Muscle layer of duodenum (tissue), 2 donors: Measurements from ENCODE around the gene ITPR2.

Experiments
- H3K27ac ChIP-seq: one replicate; pipeline ENCODE4 v1.7.0; 2013; ENCODE audit warnings: mild to moderate bottlenecking, low read length
- H3K27me3 ChIP-seq: one replicate; pipeline ENCODE4 v1.7.0; 2013; ENCODE audit warnings: low read depth, mild to moderate bottlenecking, control low read depth, low read length
- H3K36me3 ChIP-seq, 2 donors: one replicate each; pipeline ENCODE4 v1.7.0; 2013; ENCODE audit warnings: low read length in 2 of 2, control low read depth in 1 of 2, mild to moderate bottlenecking in 1 of 2; ENCODE audit not compliant: insufficient read depth in 2 of 2, control insufficient read depth in 1 of 2
- H3K4me1 ChIP-seq, 2 donors: one replicate each; pipeline ENCODE4 v1.7.0; 2013; ENCODE audit warnings: low read length in 2 of 2, mild to moderate bottlenecking in 2 of 2, control low read depth in 1 of 2, moderate library complexity in 1 of 2; ENCODE audit not compliant: insufficient read depth in 2 of 2, control insufficient read depth in 1 of 2
- H3K4me3 ChIP-seq, 2 donors: one replicate each; pipeline ENCODE4 v1.7.0; 2013; ENCODE audit warnings: low read length in 2 of 2, low read depth in 1 of 2, mild to moderate bottlenecking in 1 of 2
- H3K9me3 ChIP-seq, 2 donors: one replicate each; pipeline ENCODE4 v1.7.0; 2013; ENCODE audit warnings: low read length in 2 of 2, control low read depth in 1 of 2, mild to moderate bottlenecking in 1 of 2; ENCODE audit not compliant: control insufficient read depth in 1 of 2
- donor health status: healthy.

ITPR2 gene

DNA sequence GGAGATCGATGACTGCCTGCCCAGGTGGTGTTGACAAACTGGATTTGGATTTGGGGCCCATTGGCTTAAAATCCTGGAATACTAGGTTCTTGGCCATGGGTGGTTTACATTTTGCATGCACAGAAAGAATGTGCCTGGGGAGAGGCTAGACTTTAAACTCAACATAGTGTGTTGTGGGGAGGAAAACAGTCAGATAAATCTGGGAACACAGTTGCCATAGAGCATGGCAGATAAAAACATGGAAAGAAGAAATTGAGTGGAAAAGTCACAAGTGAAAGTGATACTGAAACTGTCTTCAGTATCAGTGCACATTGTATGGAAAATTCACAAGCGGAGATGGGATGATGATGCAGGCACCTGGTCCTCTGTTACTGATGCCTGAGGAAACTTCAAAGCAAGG, 542.4 kb downstream of the ITPR2 start:
- Histone ChIP-seq H3K27me3 (no peaks in the 10 kb centered on the region), H3K4me3 (no peak overlapping the region), H3K27ac (no peak overlapping the region), H3K4me1 (no peaks in the 10 kb centered on the region), H3K9me3 (no peaks in the 10 kb centered on the region), H3K36me3 (no peaks in the 10 kb centered on the region)

DNA sequence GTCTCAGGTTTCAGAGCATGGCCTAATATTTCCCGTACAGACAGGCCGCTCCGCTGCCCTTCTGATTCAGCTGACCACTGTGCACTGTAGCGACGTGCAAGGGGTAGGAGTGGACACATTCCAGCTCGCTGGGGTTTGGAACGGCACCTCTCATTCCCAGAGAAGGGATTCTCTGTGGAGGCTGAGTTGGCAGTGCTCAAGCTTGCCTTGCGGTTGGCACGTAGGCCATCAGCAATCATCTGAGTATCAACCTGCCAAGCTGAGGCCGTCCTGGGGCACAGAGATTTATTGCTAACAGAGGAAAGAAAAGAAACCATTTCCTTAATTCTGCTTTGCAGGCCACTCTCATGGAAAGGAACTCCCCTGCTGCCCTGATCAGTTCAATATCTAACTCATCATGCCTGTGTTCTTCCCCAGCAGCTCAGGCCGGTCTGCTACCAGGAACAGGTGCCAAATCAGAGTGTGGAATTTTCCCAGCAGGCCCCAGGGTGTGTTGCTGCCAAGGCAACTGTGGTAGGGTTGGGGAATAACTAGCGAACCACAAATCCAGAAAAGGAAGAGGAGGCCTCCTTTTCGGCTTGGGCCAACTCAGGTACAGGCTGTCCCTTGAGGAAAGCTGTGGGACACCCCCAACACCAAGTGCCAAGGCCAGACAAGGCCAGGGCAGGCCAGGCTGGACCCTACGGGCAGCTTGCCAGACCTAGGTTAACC, 545.2 kb downstream of the ITPR2 start:
- Histone ChIP-seq H3K4me3 (no peak overlapping the region), H3K4me1 (no peaks in the 10 kb centered on the region), H3K36me3 (no peaks in the 10 kb centered on the region), H3K27me3 (no peaks in the 10 kb centered on the region), H3K27ac (no peak overlapping the region), H3K9me3 (no peaks in the 10 kb centered on the region)
